Measurements from ENCODE around the gene PANK2. TPM values are rescaled to one million over a fixed set of nuclear protein-coding genes. Genes with fewer than 3 reads are reported as not detected.

Gene PANK2
- total RNA-seq, 1 experiment from 2014 or later, result 41.6 TPM

DNA sequence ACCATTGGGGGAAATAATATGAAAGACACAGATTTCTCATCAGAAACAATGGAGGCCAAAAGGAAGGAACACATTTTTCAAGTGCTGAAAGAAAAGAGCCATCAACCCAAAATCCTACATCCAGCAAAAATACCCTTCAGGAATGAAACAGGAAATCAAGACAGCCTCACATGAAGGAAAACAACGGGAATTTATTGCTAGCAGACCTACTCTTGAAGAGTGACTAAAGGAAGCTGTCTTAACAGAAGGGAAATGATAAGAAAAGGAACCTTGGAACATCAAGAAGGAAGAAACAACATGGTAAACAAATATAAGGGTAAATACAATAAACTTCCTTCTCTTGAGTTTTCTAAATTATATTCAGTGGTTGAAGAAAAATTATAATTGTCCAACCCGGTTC is 82.0 kb downstream of the PANK2 start:
- ChIA-PET RAD21 (ENCODE audit: low non-redundant PET in 1 of 2, low total read pairs in 2 of 2, uncharacterized antibody in 2 of 2, unreplicated experiment in 2 of 2) (no interaction called here), POLR2A (no interaction called here), CTCF (no interaction called here)
- ATAC-seq (no peak), DNase-seq (ENCODE audit: low read depth, low spot score) (no peak)
- H3K9me3 ChIP-seq (ENCODE audit: control insufficient read depth in 1 of 2, insufficient read depth in 1 of 2, low read depth in 1 of 2, low read length in 2 of 2), result no peaks in the 10 kb centered on the region
- no peak overlapping the region for H3K4me2 ChIP-seq (ENCODE audit: low read length)
- no peak overlapping the region for H3K4me3 ChIP-seq (replicated peaks in 1 of 2; ENCODE audit: low read depth in 1 of 2, low read length in 2 of 2)
- H3K36me3 ChIP-seq (ENCODE audit: control insufficient read depth in 1 of 2, insufficient read depth in 2 of 2, low read length in 2 of 2), result no peaks in the 10 kb centered on the region
- intact Hi-C loops (cut with micrococcal nuclease), result no loop called here
- H3K79me2 ChIP-seq (ENCODE audit: insufficient read depth, low read length), result no peaks in the 10 kb centered on the region
- no peak overlapping the region for H2AFZ ChIP-seq (ENCODE audit: low read depth, low read length, poor library complexity, severe bottlenecking)
- H3K27me3 ChIP-seq (ENCODE audit: insufficient read depth, low read length), result no peaks in the 10 kb centered on the region
- H4K20me1 ChIP-seq (ENCODE audit: insufficient read depth), result no peaks in the 10 kb centered on the region
- no peaks in the 10 kb centered on the region for H3K4me1 ChIP-seq (ENCODE audit: control insufficient read depth in 1 of 2, insufficient read depth in 2 of 2, low read length in 2 of 2)
- TF ChIP-seq POLR2AphosphoS5 (IDR thresholded peaks at IDR 0.05; ENCODE audit: low read depth, low read length) (no peak), CTCF (IDR thresholded peaks at IDR 0.05 in 2 of 3, conservative IDR thresholded peaks at IDR 0.05 in 1 of 3; ENCODE audit: borderline replicate concordance in 1 of 3, insufficient read depth in 1 of 3, low read depth in 2 of 3, low read length in 2 of 3) (no peak), EZH2 (IDR thresholded peaks at IDR 0.05) (no peak), MAX (IDR thresholded peaks at IDR 0.05) (no peak), SP1 (IDR thresholded peaks at IDR 0.05; ENCODE audit: low read depth) (no peak), ELF1 (IDR thresholded peaks at IDR 0.05; ENCODE audit: borderline replicate concordance, low read depth) (no peak), POLR2A (IDR thresholded peaks at IDR 0.05; ENCODE audit: borderline replicate concordance, extremely low read depth, insufficient read depth, insufficient read length) (no peak), EZH2phosphoT487 (IDR thresholded peaks at IDR 0.05; ENCODE audit: borderline replicate concordance) (no peak), EGR1 (IDR thresholded peaks at IDR 0.05; ENCODE audit: low read depth) (no peak), FOSL1 (IDR thresholded peaks at IDR 0.05; ENCODE audit: low read depth) (no peak), ZFX (IDR thresholded peaks at IDR 0.05) (no peak)
- TF ChIP-seq, protein P1, sequence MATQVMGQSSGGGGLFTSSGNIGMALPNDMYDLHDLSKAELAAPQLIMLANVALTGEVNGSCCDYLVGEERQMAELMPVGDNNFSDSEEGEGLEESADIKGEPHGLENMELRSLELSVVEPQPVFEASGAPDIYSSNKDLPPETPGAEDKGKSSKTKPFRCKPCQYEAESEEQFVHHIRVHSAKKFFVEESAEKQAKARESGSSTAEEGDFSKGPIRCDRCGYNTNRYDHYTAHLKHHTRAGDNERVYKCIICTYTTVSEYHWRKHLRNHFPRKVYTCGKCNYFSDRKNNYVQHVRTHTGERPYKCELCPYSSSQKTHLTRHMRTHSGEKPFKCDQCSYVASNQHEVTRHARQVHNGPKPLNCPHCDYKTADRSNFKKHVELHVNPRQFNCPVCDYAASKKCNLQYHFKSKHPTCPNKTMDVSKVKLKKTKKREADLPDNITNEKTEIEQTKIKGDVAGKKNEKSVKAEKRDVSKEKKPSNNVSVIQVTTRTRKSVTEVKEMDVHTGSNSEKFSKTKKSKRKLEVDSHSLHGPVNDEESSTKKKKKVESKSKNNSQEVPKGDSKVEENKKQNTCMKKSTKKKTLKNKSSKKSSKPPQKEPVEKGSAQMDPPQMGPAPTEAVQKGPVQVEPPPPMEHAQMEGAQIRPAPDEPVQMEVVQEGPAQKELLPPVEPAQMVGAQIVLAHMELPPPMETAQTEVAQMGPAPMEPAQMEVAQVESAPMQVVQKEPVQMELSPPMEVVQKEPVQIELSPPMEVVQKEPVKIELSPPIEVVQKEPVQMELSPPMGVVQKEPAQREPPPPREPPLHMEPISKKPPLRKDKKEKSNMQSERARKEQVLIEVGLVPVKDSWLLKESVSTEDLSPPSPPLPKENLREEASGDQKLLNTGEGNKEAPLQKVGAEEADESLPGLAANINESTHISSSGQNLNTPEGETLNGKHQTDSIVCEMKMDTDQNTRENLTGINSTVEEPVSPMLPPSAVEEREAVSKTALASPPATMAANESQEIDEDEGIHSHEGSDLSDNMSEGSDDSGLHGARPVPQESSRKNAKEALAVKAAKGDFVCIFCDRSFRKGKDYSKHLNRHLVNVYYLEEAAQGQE (IDR thresholded peaks at IDR 0.05; ENCODE audit: low read depth), result no peak
- no TSS peak for BruUV-seq (replicated peaks)
- H3K27ac ChIP-seq (ENCODE audit: low read depth, low read length), result no peak overlapping the region
- H3K9me2 ChIP-seq (ENCODE audit: insufficient read depth), result no peaks in the 10 kb centered on the region
- no peak overlapping the region for H3K9ac ChIP-seq (ENCODE audit: low read length)
